ENCODE data around the gene FYN.

DNA sequence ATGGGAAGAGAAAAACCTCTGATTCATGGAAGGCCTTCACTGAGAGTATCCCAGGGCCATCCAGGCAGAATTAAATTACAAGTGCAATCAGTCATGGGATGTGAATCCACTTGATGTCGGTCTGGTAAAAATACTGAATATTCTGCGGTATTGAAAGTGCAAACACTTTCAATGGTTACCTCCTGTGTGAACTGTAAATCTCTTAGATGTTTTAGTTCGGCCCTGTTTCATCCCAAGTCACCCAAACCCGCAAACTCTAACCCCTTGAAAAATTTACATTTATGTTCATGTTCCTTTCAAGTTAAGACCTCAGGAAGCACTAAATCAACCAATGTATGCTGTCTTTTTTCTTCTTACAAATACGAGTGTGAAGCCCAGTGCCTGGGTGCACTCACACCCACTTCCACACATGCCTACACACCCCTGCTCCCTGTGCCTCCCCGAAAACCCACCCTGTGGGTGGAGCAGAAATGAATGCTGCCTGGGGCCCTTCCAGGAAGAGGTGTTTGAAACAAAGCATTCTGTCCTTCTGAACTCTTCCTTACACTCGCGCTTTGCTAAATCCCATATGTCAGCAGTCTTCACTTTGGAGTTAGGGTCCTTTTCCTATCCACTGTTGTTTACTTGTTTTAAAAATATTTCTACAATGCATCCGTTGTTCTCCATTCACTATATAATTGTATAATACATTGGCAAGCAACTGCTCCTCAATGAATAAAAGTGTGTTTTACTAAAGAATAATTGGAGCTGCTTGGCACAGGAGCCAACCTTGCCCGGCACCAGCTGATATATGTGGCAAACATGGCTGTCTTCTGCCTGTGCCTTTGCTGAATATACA is 62.7 kb downstream of the FYN start:
- TF ChIP-seq ZXDB (tag by site-specific recombination; IDR thresholded peaks at IDR 0.05) (no peak), YY1 (tag by site-specific recombination; IDR thresholded peaks at IDR 0.05) (no peak), ZNF785 (tag by site-specific recombination; IDR thresholded peaks at IDR 0.05) (no peak), GLI4 (tag by site-specific recombination; IDR thresholded peaks at IDR 0.05) (no peak), BCL11A (tag by site-specific recombination; IDR thresholded peaks at IDR 0.05; ENCODE audit: low read depth) (no peak), ZNF274 (IDR thresholded peaks at IDR 0.05; ENCODE audit: low read length) (no peak), ZNF274 (tag by site-specific recombination; IDR thresholded peaks at IDR 0.05; ENCODE audit: borderline replicate concordance) (no peak), ZNF76 (tag by site-specific recombination; IDR thresholded peaks at IDR 0.05; ENCODE audit: borderline replicate concordance, low read depth) (no peak), ZNF132 (tag by site-specific recombination; IDR thresholded peaks at IDR 0.05; ENCODE audit: borderline replicate concordance) (no peak)
- TF ChIP-seq, protein P1, sequence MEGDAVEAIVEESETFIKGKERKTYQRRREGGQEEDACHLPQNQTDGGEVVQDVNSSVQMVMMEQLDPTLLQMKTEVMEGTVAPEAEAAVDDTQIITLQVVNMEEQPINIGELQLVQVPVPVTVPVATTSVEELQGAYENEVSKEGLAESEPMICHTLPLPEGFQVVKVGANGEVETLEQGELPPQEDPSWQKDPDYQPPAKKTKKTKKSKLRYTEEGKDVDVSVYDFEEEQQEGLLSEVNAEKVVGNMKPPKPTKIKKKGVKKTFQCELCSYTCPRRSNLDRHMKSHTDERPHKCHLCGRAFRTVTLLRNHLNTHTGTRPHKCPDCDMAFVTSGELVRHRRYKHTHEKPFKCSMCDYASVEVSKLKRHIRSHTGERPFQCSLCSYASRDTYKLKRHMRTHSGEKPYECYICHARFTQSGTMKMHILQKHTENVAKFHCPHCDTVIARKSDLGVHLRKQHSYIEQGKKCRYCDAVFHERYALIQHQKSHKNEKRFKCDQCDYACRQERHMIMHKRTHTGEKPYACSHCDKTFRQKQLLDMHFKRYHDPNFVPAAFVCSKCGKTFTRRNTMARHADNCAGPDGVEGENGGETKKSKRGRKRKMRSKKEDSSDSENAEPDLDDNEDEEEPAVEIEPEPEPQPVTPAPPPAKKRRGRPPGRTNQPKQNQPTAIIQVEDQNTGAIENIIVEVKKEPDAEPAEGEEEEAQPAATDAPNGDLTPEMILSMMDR (tag by site-specific recombination; IDR thresholded peaks at IDR 0.05) = no peak
- TF ChIP-seq, protein P2, sequence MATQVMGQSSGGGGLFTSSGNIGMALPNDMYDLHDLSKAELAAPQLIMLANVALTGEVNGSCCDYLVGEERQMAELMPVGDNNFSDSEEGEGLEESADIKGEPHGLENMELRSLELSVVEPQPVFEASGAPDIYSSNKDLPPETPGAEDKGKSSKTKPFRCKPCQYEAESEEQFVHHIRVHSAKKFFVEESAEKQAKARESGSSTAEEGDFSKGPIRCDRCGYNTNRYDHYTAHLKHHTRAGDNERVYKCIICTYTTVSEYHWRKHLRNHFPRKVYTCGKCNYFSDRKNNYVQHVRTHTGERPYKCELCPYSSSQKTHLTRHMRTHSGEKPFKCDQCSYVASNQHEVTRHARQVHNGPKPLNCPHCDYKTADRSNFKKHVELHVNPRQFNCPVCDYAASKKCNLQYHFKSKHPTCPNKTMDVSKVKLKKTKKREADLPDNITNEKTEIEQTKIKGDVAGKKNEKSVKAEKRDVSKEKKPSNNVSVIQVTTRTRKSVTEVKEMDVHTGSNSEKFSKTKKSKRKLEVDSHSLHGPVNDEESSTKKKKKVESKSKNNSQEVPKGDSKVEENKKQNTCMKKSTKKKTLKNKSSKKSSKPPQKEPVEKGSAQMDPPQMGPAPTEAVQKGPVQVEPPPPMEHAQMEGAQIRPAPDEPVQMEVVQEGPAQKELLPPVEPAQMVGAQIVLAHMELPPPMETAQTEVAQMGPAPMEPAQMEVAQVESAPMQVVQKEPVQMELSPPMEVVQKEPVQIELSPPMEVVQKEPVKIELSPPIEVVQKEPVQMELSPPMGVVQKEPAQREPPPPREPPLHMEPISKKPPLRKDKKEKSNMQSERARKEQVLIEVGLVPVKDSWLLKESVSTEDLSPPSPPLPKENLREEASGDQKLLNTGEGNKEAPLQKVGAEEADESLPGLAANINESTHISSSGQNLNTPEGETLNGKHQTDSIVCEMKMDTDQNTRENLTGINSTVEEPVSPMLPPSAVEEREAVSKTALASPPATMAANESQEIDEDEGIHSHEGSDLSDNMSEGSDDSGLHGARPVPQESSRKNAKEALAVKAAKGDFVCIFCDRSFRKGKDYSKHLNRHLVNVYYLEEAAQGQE (tag by site-specific recombination; IDR thresholded peaks at IDR 0.05) = no peak

Measured in HEK293 (cell line).